ENCODE results near the gene PPFIA1.

The PPFIA1 gene

GRCh38 chr11:70348191-70348590, 77.7 kb downstream of the PPFIA1 start:
- DNase-seq (ENCODE audit: extremely low read depth, low read depth): no peak
- no peak for TF ChIP-seq CTCF (IDR thresholded peaks at IDR 0.05; ENCODE audit: low read depth, low read length)

GRCh38 chr11:70348608-70349007, 78.1 kb downstream of the PPFIA1 start:
- no peak for DNase-seq (ENCODE audit: extremely low read depth, low read depth)
- TF ChIP-seq CTCF (IDR thresholded peaks at IDR 0.05; ENCODE audit: low read depth, low read length): no peak

DNA sequence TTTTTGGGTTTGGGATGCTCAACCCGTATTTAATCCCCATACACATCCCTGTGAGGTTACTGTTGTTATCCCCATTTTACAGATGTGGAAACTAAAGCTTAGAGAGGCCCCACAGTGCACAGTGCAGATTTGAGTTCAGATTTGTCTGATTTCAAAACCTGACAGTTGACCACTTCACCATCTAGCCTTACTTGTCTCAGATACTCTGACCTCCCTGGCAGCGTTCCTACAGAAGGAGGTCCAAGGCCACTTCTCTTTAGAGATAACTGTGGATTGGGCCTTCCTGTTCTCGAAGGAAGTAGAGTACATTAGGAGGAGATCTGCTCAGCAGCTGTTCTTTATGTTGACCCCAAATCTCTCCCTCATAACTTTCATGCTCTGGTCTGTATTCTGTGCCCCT, 81.2 kb downstream of the PPFIA1 start:
- DNase-seq (ENCODE audit: extremely low read depth, low read depth): no peak
- TF ChIP-seq CTCF (IDR thresholded peaks at IDR 0.05; ENCODE audit: low read depth, low read length): no peak

DNA sequence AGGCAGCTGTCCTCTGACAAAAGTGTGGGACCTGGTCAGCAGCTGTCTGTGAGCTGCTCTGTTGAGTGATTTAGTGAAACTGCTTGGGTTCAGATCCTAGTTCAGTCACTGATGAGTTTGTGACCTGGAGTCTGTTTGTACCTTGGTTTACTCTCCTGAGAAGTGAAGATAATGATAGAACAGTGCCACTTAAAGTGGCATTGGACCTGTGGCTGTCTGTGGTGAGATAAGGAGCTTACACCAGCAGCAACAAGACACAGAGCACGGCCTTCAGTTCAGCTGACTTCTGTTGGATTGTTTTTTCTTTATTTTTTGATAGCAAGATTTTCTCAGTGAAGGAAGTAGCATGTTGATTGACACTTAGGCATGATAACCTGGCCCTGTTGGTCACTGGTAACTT, 81.6 kb downstream of the PPFIA1 start:
- no peak for DNase-seq (ENCODE audit: extremely low read depth, low read depth)
- TF ChIP-seq CTCF (IDR thresholded peaks at IDR 0.05; ENCODE audit: low read depth, low read length): no peak

DNA sequence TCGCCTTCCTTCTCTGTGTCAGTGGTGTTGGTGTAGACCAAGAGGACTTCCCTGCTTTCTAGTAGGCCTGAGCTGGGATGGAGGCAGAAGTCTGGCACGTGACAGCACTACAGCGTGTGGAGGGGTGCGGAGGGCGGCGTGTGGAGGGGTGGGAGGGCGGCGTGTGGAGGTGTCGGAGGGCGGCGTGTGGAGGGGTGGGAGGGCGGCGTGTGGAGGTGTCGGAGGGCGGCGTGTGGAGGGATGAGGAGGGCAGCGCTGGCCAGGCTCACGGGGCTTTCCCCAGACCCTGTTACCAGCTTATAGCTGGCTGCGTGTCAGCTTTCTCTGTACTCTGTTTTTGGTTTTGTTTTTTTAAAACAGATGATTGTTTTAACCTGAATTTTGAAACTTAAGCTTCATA, 82.1 kb downstream of the PPFIA1 start:
- TF ChIP-seq CTCF (IDR thresholded peaks at IDR 0.05; ENCODE audit: low read depth, low read length): no peak
- no peak for DNase-seq (ENCODE audit: extremely low read depth, low read depth)

GRCh38 chr11:70353329-70353728, 82.8 kb downstream of the PPFIA1 start:
- TF ChIP-seq CTCF (IDR thresholded peaks at IDR 0.05; ENCODE audit: low read depth, low read length): no peak
- no peak for DNase-seq (ENCODE audit: extremely low read depth, low read depth)

DNA sequence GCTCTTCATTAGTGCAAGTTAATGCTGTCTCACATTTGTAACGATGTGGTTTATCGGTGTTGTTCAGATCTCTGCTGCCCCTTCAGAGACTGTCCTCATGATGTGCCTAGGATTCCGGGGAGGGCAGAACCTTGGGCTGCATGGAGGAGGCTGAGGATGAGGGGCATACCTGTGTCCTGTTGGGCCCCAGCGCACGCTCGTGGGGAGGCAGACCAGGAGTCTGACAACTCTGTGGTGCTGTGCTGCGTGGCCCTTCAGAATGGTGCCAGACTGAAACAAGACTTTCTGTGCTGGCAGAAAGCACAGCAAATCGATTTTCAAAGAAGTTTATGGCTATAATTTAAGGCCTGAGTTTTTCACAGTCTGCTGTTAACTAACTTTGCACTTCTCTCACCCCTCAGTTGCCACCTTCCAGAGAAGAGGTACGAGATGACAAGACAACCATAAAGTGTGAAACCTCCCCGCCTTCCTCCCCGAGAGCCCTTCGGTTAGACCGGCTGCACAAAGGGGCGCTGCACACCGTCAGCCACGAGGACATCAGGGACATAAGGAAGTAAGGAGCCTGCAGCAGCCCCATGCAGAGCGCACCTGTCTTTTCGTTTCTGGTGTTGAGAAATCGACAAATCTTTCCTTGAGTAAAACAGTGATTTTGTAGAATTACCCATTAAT, 83.5 kb downstream of the PPFIA1 start:
- TF ChIP-seq CTCF (IDR thresholded peaks at IDR 0.05; ENCODE audit: low read depth, low read length): no peak
- no peak for DNase-seq (ENCODE audit: extremely low read depth, low read depth)
